ENCODE measurements around the gene FGR.

The FGR gene

DNA sequence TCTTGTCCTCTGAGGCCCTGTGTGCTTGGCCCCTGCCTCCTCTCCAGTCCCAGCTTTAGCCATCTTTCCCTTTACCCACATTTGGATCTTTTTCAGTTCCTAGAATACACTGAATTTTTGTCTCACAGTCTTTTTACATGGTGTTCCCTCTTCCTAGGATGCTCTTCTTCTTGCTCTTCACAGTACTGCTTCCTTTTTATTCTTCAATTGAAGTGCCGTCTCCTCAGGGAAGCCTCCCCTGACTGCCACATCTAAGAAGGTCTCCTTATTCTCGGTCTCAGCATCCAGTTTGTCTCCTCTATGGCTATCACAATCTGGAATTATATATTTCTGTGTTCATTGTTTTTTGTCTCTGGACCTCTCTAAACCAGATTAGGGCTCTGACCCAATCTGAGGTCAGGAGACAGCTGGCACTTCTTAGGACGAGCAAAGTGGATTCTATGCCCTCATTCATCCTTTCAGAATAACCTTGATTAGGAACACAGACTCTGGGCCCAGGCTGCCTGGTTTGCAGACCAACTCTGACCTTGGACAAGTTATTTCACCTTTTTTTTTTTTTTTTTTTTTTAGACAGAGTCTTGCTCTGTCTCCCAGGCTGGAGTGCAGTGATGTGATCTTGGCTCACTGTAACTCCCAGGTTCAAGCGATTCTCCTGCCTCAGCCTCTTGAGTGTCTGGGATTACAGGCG is 3.2 kb upstream of the FGR start:
- TF ChIP-seq CTCF (IDR thresholded peaks at IDR 0.05; ENCODE audit: poor library complexity, severe bottlenecking): no peak
- H3K4me1 ChIP-seq (ENCODE audit: insufficient read depth, poor library complexity, severe bottlenecking): no peaks in the 10 kb centered on the region
- no peaks in the 10 kb centered on the region for H3K36me3 ChIP-seq (ENCODE audit: low read depth)
- ATAC-seq (ENCODE audit: low read depth): no peak
- no peak overlapping the region for H3K4me3 ChIP-seq (ENCODE audit: severe bottlenecking)
- H3K27me3 ChIP-seq (ENCODE audit: insufficient read depth, poor library complexity, severe bottlenecking): peaks cover 8% of the 10 kb centered on the region
- no peaks in the 10 kb centered on the region for H3K9me3 ChIP-seq (ENCODE audit: severe bottlenecking)
- DNase-seq (ENCODE audit: low spot score): no peak
- no peak overlapping the region for H3K27ac ChIP-seq (ENCODE audit: poor library complexity, severe bottlenecking)

DNA sequence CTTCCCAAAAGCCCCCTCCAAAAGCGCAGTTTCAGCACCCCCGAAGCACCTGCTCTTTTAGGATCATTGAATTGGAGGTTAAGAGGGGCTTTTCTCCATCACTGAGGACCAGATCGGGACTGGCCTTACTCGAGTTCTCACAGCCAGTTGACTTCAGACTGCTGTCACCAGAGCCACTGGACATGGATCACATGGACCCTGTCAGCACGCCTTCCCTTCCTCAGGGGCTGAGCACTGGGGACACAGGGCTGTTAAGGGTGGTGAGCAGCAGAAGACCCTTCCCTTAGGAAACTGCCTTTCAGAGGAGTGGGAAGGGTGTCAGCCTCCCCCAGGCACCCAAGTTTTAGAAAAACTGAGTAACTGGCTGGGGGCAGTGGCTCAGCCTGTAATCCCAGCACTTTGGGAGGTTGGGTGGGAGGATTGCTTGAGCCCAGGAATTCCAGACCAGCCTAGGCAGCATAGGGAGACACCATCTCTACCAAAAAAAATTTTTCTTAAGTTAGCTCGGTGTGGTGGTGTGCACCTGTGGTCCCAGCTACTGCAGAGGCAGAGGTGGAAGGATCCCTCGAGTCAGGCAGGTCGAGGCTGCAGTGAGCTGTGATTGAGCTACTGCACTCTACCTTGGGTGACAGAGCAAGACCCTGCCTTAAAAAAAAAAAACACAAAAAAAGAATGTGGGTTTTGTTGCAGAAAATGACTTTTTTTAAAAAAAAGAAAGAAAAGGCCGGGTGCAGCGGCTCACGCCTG is 584 bp upstream of the FGR start:
- no peak overlapping the region for H3K27ac ChIP-seq (ENCODE audit: poor library complexity, severe bottlenecking)
- no peak for DNase-seq (ENCODE audit: low spot score)

GRCh38 chr1:27634177-27634984 is 604 bp downstream of the FGR start:
- Histone ChIP-seq H3K4me1 (ENCODE audit: insufficient read depth, poor library complexity, severe bottlenecking) (no peaks in the 10 kb centered on the region), H3K9me3 (ENCODE audit: severe bottlenecking) (no peaks in the 10 kb centered on the region), H3K27me3 (ENCODE audit: insufficient read depth, poor library complexity, severe bottlenecking) (peaks cover 8% of the 10 kb centered on the region), H3K4me3 (ENCODE audit: severe bottlenecking) (peak overlapping the region; percentile 20), H3K36me3 (ENCODE audit: low read depth) (no peaks in the 10 kb centered on the region), H3K27ac (ENCODE audit: poor library complexity, severe bottlenecking) (no peak overlapping the region)
- 0 out of 3 replicates have a peak, but pooled peaks have one; percentile 10 for ATAC-seq (ENCODE audit: low read depth)
- TF ChIP-seq CTCF (IDR thresholded peaks at IDR 0.05; ENCODE audit: poor library complexity, severe bottlenecking): no peak
- no peak for DNase-seq (ENCODE audit: low spot score)

More for the DNA sequence above, 584 bp upstream of the FGR start:
- Histone ChIP-seq H3K27me3 (ENCODE audit: insufficient read depth, poor library complexity, severe bottlenecking) (peaks cover 8% of the 10 kb centered on the region), H3K4me1 (ENCODE audit: insufficient read depth, poor library complexity, severe bottlenecking) (no peaks in the 10 kb centered on the region), H3K36me3 (ENCODE audit: low read depth) (no peaks in the 10 kb centered on the region), H3K9me3 (ENCODE audit: severe bottlenecking) (no peaks in the 10 kb centered on the region), H3K4me3 (ENCODE audit: severe bottlenecking) (no peak overlapping the region)
- TF ChIP-seq CTCF (IDR thresholded peaks at IDR 0.05; ENCODE audit: poor library complexity, severe bottlenecking): no peak
- ATAC-seq (ENCODE audit: low read depth): no peak

DNA sequence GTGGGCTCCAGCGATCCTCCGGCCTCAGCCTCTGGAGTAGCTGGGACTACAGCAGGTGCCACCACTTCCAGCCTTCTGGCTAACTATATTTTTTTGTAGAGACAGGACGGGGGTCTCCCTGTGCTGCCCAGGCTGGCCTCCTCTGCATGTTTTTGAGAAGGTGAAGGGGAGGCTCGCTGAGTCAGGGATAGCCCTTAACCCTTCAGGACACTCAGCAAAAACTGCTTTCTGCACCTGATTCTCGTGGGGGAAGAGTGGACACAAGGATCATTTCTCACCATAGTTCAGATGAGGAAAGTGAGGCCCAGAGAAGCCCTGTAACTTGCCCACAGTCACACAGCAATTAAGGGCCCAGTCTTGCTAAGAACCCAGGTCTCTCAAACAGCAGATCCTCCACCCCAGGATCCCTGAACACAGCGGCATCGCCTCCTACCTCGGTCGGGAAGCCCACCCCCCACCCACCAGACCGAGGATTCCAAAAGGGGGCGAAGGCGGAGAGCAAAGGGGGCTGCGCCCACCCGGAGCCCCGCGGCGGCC is 1.3 kb downstream of the FGR start:
- no peaks in the 10 kb centered on the region for H3K4me1 ChIP-seq (ENCODE audit: insufficient read depth, poor library complexity, severe bottlenecking)
- peaks cover 8% of the 10 kb centered on the region for H3K27me3 ChIP-seq (ENCODE audit: insufficient read depth, poor library complexity, severe bottlenecking)
- H3K9me3 ChIP-seq (ENCODE audit: severe bottlenecking): no peaks in the 10 kb centered on the region
- H3K36me3 ChIP-seq (ENCODE audit: low read depth): no peaks in the 10 kb centered on the region
- TF ChIP-seq CTCF (IDR thresholded peaks at IDR 0.05; ENCODE audit: poor library complexity, severe bottlenecking): no peak
- ATAC-seq (ENCODE audit: low read depth) (no peak), DNase-seq (ENCODE audit: low spot score) (no peak)
- H3K27ac ChIP-seq (ENCODE audit: poor library complexity, severe bottlenecking): no peak overlapping the region
- H3K4me3 ChIP-seq (ENCODE audit: severe bottlenecking): peak overlapping the region; percentile 20

Measured in RWPE2 (cell line).